HG03565 (cell line): Measurements from ENCODE around the gene ERFL.
A peak's percentile ranks its signal among the peaks of the same experiment; 100 is the strongest.

Experiments used
- ATAC-seq: cut with Tn5 transposase; IDR thresholded peaks from one replicate; pipeline ENCODE4 v1.9.1; 2021; ENCODE audit warnings: mild to moderate bottlenecking, moderate library complexity; ENCODE audit not compliant: unreplicated experiment

Gene ERFL

DNA sequence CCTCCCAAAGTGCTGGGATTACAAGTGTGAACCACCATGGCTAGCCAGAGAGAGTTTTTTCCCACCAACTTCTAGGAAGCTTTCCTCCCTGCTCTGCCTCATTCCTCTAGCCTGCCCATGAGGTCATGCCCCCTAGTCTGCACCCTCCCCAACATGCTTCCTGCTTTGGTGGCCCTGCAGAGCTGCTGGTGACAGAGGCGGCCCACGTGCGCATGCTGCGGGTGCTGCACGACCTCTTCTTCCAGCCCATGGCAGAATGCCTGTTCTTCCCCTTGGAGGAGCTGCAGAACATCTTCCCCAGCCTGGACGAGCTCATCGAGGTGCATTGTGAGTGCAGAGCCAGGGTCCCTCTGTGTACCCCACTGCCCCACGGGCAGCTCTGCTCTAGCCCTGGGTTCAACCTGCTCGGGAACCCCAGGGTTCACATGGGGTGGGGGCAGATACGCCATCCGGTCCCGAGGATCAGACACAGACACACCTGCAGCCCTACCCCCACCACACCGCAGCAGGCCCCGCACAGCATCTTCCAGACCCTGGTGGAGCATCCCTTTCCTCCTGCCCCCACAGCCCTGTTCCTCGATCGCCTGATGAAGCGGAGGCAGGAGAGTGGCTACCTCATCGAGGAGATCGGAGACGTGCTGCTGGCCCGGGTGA is 26.4 kb downstream of the ERFL start:
- ATAC-seq = no peak

DNA sequence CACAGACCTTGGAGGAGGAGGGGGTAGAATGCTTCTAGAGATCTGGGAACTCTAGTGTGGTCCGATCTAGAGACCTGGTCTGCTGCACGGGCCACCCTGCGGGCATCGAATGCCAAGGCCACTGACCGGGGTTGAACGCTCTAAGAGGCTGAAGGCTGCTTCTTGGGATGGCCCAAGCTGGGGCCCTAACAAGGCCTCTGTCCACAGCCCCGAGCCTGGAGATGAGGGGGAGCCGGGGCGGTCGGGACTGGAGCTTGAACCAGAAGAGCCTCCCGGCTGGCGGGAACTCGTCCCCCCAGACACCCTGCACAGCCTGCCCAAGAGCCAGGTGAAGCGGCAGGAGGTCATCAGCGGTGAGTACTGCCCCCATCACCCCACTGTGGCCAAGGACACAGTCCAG is 30.0 kb downstream of the ERFL start:
- no peak for ATAC-seq

DNA sequence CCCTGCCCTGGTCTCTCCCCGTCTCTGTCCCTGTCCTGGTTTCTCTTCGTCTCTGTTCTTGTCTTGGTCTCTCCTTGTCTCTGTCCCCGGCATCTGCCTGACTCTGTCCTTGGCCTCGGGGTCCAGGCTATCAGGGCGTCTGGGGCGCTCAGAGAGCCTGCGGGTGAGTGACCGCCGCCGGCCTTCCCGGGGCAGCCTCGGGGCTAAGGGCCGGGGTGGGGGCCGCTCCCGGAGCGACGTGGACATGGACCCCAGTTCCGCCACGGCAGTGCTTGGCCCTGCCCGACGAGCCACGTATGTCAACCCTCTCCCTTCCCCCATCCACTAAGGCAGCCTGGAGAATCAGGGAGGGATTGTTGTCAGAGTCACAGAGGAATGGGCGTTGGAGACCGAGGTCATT is 30.4 kb downstream of the ERFL start:
- ATAC-seq = no peak

DNA sequence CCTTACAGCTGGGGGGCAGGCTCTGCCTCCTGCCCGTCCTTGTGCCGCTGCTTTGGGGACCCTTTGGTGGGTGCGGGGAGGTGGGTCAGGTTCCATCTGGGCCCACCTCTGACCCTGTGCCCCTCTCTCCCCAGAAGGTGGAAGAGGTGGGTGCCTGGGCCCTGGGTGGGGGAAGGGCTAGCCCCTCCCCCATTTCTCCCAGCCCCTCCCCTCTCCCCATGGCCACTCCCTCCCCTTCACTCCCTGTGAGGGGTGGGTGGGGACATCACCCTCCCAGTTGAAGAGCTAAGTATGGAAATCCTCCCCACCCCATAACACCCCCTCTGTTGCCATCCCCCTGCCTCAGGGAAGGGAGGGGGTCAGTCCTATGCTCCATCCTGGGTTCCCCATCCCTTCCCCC is 31.1 kb downstream of the ERFL start:
- ATAC-seq = no peak

DNA sequence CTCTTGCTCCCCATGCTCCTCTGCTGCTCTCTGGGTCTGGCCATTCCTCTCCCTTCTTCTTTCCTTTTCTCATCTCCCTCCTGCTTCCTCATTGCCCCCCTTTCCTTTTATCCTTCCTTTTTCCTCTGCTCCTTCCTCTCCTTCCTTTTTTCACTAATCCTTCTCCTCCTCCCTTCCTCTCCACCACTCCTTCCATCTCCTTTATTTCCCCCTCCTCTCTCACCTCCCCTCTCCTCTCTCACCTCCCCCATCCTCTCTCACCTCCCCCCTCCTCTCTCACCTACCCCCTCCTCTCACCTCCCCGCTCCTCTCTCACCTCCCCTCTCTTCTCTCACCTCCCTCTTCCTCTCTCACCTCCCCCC is 31.7 kb downstream of the ERFL start:
- ATAC-seq = no peak

DNA sequence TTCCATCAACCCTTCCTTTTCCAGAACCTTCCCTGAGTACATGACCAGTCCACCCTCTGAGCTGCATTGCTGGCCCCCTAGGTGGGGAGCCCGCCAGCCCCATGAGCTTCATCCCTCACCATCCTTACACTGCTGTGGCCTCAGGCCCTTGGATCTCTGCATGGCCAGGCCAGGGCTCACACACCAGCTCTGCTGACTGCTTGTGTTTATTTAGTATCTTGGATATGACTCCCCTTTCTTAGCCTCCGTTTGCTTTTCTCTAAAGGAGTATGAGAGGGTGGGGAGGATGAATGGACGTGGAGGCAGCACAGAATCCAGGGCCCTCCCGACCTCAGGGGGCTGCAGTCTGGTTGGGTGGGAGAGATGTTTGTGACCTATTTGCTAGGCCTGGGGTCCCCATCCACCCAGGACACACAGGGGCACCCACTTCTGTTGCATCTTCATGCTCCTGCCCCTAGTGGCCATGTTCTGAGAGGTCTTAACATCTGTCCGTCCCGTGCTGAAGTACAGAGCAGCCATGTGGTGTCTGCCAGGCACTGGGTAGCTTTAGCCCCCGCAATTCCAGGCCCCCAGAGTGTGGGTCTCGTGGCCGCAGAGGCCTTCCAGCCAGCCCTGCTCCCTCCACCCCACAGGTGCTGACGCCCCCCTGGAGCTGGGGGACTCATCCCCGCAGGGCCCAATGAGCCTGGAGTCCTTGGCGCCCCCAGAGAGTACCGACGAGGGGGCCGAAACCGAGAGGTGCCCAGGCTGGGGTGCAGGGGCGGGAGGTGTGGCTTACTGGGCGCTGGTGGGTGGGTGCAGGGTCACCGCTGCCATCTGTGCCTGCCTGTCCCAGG is 32.3 kb downstream of the ERFL start:
- no peak for ATAC-seq

DNA sequence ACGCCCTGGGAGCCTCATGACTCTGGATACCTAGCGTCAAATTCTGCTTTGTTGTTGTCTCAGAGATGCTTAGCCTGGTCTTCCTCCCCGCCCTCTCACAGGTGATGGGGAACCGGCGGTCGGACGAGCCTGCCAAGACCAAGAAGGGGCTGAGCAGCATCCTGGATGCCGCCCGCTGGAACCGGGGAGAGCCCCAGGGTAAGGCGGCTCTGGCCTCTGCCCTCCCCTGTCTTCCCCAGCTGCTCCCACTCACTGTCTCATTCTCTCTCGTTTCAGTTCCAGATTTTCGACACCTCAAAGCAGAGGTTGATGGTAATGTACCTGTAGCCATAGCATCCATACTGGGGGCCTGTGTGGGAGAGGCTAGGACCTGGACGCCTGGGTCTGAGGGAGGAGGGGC is 33.9 kb downstream of the ERFL start:
- no peak for ATAC-seq

DNA sequence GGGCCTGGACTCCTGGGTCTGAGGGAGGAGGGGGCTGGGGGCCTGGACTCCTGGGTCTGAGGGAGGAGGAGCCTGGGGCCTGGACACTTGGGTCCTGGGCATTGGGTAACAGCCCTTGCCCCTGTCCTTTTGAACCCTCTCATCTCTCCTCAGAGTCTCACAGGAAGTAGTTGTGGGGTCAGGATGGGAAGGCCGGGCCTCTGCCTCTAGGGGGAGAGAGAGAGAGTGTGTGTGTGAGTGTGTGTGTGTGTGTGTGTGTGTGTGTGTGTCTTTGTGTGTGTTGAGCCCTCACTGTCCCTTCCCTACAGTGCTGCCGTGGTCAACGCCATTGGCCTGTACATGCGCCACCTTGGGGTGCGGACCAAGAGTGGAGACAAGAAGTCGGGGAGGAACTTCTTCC is 34.4 kb downstream of the ERFL start:
- ATAC-seq = no peak

DNA sequence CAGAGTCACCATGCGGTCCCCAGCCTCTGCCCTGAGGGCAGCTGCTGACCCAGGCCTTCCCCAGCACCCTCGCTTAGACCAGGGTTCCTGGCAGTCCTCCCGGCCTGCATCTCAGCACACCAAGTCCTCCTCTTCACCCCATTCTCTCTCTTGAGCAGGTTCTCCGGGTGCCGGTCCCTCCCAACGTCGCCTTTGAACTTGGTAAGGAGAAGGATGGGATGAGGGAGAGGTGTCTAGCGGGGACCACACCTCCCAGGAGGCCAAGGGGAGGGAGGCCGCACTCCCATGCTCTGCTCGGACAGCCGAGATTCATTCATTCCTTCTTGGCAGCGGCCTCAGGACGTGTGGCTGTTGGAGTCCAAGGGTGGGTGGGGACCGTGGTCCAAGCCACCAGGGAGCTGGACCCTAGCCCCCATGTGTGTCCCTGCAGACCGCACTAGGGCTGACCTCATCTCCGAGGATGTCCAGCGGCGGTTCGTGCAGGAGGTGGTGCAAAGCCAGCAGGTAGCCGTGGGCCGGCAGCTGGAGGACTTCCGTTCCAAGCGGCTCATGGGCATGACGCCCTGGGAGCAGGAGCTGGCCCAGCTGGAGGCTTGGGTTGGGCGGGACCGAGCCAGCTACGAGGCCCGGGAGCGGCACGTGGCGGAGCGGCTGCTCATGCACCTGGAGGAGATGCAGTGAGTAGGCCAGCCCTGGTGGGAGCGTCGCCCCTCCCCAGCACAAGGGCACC is 35.9 kb downstream of the ERFL start:
- ATAC-seq = no peak

DNA sequence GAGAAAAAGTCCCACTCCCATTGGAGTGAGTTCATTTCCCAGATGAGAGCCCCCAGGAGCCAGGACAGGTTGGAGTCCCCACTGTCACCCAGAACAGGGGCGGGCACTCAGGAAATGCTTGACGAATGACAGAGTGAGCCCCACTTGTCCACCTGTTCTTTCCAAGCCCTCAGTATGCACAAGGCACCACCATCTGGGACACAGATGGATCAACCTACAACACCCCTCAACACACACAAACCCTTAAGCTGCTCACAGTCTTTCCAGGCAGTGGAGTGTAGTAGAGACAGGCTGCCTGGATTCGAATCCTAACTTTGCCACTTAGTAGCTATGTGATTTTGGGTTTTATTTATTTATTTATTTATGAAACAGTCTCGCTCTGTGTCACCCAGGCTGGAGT is 37.3 kb downstream of the ERFL start:
- no peak for ATAC-seq

DNA sequence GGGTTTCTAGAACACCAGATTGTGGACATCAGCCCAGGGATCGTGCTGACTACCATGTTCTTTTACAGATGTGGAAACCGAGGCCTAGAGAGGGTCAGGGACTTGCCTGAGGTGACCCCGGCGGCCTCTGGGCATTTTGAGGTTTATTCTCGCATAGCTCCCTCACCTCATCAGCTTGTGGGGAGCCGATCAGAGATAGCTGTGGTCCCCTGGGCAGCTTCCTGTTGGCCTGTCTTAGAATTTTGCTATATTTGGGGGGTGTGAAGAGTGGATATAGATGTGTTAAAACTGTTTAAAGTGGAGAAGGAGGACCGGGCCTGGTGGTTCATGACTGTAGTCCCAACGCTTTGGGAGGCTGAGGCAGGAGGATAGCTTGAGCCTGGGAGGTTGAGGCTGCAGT is 38.4 kb downstream of the ERFL start:
- no peak for ATAC-seq

DNA sequence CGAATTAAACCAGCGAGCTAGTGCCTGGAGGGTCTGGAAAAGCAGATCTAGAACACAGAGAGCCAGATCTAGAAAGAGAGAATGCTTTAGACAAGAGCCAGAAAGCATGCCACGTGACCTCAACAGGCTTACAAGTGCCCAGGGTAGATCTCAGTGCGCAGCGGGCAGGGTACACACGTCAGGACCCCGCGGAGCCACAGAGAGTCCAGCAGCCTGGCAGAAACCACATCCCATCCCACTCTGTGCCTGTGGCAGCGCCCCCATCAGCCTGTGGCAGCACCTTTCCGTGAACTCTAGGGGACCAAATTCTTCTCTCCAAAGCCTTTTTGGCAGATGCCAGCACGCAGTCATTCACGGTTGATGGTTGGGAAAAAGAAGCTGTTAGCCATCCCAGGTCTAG is 39.3 kb downstream of the ERFL start:
- ATAC-seq = no peak

DNA sequence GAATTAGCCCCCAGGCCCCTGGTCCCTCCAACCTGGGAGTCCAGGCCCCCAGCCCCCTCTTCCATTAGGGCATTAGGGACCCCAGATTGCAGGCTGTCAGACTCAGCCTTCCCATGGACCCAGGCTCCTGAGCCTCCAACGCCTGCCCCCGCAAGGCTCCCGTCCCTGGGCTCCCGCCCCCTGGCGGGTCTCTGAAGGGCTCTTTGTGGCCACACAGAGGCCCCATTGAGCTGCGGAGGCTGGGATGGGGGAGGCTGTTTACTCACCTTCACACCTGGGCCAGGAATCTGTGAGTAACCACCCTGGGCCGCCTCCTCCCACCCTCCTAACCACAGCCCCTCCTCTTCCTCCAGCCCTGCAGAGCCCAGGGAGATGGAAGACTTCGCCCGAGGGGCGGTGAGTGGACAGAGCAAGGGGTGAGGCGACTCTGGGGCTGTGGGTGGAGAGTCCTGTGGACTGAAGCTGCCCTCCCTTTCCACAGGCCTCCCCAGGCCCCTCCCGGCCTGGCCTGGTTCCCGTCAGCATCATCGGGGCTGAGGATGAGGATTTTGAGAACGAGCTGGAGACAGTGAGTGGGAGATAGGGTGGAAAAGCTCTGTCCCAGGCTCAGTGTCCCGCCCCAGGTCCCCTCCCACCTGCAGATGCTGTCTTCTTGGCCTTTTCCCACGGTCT is 40.4 kb downstream of the ERFL start:
- ATAC-seq = no peak

DNA sequence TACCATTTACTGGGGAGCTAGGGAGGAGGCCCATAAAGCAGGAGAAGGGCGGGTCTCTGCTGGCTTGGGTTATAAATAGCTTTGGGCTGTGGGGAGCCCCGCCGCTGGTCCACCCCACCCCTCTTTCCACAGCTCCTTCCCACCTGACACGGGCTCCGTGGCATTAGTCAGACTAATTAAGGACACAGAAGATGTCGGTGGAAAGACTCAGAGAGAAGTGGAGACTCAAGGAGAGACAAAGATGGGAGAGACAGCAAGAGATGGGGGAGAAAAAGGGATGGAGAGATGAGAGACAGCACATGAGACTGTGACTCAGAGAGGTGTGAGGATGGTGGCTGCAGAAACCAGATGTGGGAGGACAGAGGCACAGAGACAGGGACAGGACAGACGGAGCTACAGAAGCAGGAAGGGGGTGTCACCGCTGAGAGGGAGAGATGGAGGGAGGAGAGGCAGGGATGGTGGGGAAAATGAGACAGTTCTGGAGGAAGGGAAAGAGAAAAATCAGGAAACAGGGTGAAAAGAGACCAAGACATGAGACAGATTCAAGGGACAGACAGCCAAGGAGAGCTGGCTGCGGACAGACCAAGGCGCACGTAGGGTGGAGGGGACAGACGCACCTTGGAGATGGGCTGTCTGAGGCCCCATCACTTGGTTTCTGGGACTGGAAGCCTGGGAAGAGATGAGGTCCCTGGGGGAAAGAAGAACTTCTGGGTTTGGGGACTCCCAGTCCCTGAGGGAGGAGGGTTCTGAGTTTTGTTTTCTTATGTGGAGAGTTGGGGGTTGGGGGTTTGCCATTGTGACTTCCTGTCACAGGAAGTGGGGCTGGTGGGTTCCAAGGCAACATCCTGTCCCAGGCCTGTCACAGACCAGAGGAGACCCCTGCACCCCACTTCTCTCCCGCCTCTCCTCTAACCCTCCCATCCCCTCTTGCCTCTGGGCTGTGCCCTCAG is 41.2 kb downstream of the ERFL start:
- no peak for ATAC-seq

DNA sequence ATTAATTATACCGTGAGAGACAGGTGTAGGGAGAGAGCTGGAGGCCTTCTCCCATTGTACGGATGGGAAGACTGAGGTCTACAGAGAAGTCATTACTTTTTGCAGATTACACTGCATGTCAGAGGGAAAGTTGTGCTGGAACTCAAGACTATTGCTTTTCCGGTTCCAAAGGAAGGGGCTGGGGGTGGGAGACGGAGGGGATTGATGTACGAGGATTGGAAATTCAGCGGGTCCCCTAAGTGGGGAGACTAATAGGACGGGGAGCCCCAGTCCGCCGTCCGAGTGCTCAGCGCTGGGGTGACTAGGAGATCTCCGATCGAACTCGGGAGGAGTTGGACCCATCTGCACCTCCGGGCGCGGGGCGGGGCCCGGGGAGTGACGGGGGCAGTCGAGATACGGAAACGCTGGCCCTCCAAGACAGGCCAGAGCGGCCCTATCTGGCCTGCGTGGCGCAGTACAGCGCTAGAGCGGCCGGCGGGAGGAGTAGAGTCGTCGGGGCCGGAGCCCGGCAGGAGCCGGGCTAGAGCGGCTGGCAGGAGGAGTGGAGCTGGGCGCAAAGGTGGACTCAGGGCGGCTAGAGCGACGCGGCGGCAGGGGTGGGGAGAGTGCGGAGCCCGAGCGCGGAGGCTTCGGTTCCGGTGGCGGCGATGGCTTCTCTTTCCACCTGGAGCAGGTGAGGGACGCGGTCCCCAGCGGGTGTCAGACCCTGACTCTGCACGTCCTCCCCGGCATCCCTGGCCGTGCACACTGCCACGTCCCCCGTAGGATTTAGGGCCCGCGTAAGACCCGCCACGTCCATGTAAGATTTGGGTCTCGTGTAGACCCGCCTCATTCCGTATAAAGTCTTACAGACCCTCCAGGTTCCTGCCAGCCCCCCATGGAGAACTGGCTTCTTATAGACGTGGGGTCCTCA is 44.2 kb downstream of the ERFL start:
- ATAC-seq = peak; percentile 67

DNA sequence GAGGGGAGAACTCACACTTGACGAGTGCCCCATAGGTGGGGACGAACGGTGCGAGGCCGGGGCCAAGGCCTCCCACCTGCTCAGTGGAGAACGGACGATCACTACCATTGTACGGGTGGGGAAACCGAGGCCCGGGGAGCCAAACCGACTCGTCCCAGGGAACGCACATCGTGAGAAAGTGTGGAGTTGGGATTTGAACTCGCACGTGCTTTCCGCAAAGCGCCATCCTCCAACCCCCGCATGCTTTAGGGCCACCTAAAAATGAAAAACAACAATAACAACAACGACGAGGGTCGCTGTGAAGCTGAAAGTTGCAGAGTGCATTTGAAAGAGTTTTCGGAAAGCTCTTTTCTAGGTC is 44.8 kb downstream of the ERFL start:
- ATAC-seq = no peak

DNA sequence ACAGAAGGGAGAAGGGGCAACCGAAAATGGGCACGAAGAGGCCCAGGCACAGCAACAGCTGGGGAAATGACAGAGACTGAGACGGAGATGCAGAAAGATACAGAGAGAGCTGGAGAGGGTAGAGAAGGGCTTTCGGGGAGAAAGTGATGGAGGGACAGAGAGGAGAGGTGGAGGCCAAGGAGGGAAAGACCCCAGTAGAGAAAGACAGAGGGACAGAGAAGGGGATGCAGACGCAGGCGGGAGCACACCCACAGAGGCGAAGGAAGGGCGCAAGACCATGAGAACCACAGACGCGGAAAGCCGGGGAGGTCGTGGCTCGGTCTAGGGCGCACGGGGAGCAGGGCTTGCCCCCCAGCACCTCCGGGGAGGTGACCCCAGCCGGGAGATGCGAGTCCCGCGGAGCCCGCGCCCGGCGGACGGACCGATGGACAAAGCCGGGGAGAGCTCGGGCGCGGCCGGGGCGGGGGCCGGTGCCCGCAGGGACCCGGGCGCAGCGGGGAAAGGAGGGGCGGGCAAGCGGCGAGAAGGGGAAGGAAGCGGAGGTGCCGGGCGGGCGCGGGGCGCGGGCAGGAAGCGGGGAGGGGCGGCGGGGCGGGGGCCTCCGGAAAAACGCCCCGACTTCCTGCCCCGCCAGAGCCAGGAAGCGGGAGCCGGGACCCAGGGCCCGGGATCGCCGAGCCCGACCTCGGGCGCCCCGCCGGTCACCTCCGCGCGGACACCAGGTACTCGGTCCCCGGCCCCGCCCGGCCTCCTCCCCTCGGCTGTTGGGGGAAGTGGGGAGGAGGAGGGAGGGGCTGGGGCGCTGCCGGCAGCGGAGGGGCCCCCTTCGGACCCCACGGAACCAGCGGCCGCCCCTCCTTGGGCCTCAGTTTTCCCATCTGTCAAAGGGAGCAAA is 45.4 kb downstream of the ERFL start, which contains the start of gene ARHGEF1:
TSS of gene ARHGEF1 (plus strand) at position 617 of the 895 bp plus-strand sequence. CDS start 4,899 bp downstream, outside the sequence.
- no peak for ATAC-seq

DNA sequence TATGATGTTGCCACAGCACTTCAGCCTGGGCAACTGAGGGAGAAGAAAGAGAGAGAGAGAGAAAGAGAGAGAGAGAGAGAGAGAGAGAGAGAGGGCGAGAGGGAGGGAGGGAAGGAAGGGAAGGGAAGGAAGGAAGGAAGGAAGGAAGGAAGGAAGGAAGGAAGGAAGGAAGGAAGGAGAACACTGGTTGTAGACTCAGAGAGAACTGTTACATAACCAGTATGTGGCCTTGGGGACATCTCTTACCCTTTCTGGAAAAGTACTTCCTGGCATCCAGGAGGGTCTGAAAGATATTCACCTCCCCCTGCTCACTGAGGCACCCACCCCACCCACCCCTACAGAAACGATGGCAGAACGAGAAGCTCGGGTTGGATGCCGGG is 47.9 kb downstream of the ERFL start:
- no peak for ATAC-seq
